22Rv1 (cell line): ENCODE data around the gene TLCD2.

ENCODE experiments used
- ZFX ChIP-seq: fragments of 450-650 bp; IDR thresholded peaks from 2 replicates; pipeline ENCODE4 v1.6.1; 2017; ENCODE audit warnings: antibody characterized with exemption, borderline replicate concordance
- TF ChIP-seq, protein P1 (sequence below): fragments of 450-650 bp; IDR thresholded peaks from 2 replicates; pipeline ENCODE4 v1.5.1; 2017; ENCODE audit warnings: mild to moderate bottlenecking

GRCh38 chr17:1697681-1698080 lies 12.5 kb downstream of the TLCD2 start:
- TF ChIP-seq, protein P1, sequence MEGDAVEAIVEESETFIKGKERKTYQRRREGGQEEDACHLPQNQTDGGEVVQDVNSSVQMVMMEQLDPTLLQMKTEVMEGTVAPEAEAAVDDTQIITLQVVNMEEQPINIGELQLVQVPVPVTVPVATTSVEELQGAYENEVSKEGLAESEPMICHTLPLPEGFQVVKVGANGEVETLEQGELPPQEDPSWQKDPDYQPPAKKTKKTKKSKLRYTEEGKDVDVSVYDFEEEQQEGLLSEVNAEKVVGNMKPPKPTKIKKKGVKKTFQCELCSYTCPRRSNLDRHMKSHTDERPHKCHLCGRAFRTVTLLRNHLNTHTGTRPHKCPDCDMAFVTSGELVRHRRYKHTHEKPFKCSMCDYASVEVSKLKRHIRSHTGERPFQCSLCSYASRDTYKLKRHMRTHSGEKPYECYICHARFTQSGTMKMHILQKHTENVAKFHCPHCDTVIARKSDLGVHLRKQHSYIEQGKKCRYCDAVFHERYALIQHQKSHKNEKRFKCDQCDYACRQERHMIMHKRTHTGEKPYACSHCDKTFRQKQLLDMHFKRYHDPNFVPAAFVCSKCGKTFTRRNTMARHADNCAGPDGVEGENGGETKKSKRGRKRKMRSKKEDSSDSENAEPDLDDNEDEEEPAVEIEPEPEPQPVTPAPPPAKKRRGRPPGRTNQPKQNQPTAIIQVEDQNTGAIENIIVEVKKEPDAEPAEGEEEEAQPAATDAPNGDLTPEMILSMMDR = no peak
- TF ChIP-seq ZFX = no peak
